ENCODE results near the gene TAL1. TPM values are rescaled to one million over a fixed set of nuclear protein-coding genes. Genes with fewer than 3 reads are reported as not detected.

The TAL1 gene
- total and polyA plus RNA-seq, 2 of the 8 experiments (the other 6 are each of a cell fraction or from before 2014, with no cell fraction given) = 0.09 to 0.15 TPM

GRCh38 chr1:47179988-47180563, 51.9 kb downstream of the TAL1 start (continued):
- TF ChIP-seq RXRA (IDR thresholded peaks at IDR 0.05; ENCODE audit: insufficient read depth, low read depth, low read length) (no peak), YY1 (IDR thresholded peaks at IDR 0.05; ENCODE audit: low read depth, low read length) (no peak), CEBPB (IDR thresholded peaks at IDR 0.05; ENCODE audit: low read depth, low read length) (no peak), SRF (IDR thresholded peaks at IDR 0.05; ENCODE audit: low read depth, low read length) (no peak), HDAC2 (IDR thresholded peaks at IDR 0.05; ENCODE audit: borderline replicate concordance in 1 of 2, low read depth in 2 of 2, low read length in 2 of 2) (no peak), SP2 (IDR thresholded peaks at IDR 0.05; ENCODE audit: low read length) (no peak), TEAD4 (IDR thresholded peaks at IDR 0.05; ENCODE audit: low read depth, low read length) (no peak), FOSL1 (IDR thresholded peaks at IDR 0.05; ENCODE audit: insufficient read depth, low read depth, low read length) (no peak), TBP (IDR thresholded peaks at IDR 0.05; ENCODE audit: low read depth, low read length) (no peak)

Measured in H1 (cell line).